Inflammatory macrophage treated with lipopolysaccharide for 1 hour (primary cell): ENCODE measurements around the gene PCSK6.
"Not testable (repeated sequence)": the region's sequence is repeated elsewhere in the genome, so short reads cannot be mapped to it uniquely, and the experiment has no call there.

Experiments
- DNase-seq, 2 donors: peaks; one replicate each; pipeline ENCODE4 v3.0.0-alpha.2; 2020 to 2022

PCSK6 gene

GRCh38 chr15:101396484-101397261 lies 92.8 kb downstream of the PCSK6 start:
- no peak for DNase-seq

- DNase-seq: no peak
Measured at GRCh38 chr15:101394654-101395053, 94.9 kb downstream of the PCSK6 start.

- DNase-seq: no peak
Measured at GRCh38 chr15:101394056-101394630, 95.4 kb downstream of the PCSK6 start.

- no peak for DNase-seq
Measured at GRCh38 chr15:101393172-101393571, 96.3 kb downstream of the PCSK6 start.

- DNase-seq: no peak
Measured at GRCh38 chr15:101391981-101392640, 97.4 kb downstream of the PCSK6 start.

GRCh38 chr15:101391431-101391830 lies 98.1 kb downstream of the PCSK6 start:
- no peak for DNase-seq

- DNase-seq: no peak
Measured at GRCh38 chr15:101390462-101390861, 99.0 kb downstream of the PCSK6 start.

- DNase-seq: no peak
Measured at GRCh38 chr15:101390060-101390459, 99.4 kb downstream of the PCSK6 start.

- no peak for DNase-seq
Measured at GRCh38 chr15:101389362-101389761, 100.1 kb downstream of the PCSK6 start.

GRCh38 chr15:101388046-101388445 lies 101.5 kb downstream of the PCSK6 start:
- no peak for DNase-seq

GRCh38 chr15:101387574-101387973 lies 101.9 kb downstream of the PCSK6 start:
- no peak for DNase-seq

GRCh38 chr15:101386967-101387366 lies 102.5 kb downstream of the PCSK6 start:
- DNase-seq: no peak

GRCh38 chr15:101386006-101386405 lies 103.5 kb downstream of the PCSK6 start:
- DNase-seq: no peak

- no peak for DNase-seq
Measured at GRCh38 chr15:101384276-101384675, 105.2 kb downstream of the PCSK6 start.

GRCh38 chr15:101382544-101382943 lies 107.0 kb downstream of the PCSK6 start:
- DNase-seq: no peak

GRCh38 chr15:101381671-101382212 lies 107.8 kb downstream of the PCSK6 start:
- peak; percentile 28 to 31 for DNase-seq

GRCh38 chr15:101380146-101380545 lies 109.4 kb downstream of the PCSK6 start:
- DNase-seq: no peak

- DNase-seq: no peak
Measured at GRCh38 chr15:101379647-101380046, 109.9 kb downstream of the PCSK6 start.

GRCh38 chr15:101378879-101379278 lies 110.6 kb downstream of the PCSK6 start:
- DNase-seq: no peak

- no peak for DNase-seq
Measured at GRCh38 chr15:101378171-101378755, 111.2 kb downstream of the PCSK6 start.

GRCh38 chr15:101376615-101377395 lies 112.7 kb downstream of the PCSK6 start:
- no peak for DNase-seq

GRCh38 chr15:101375006-101375405 lies 114.5 kb downstream of the PCSK6 start:
- not testable (repeated sequence) for DNase-seq

- DNase-seq: no peak
Measured at GRCh38 chr15:101374326-101374725, 115.2 kb downstream of the PCSK6 start.
